Hepatocyte (in vitro differentiated cells): ENCODE measurements around the gene ZNF276.

Experiments used
- EZH2 ChIP-seq: fragments of 200-600 bp; sonication (generic); IDR thresholded peaks from 2 replicates; pipeline ENCODE4 v1.6.1; 2016; ENCODE audit warnings: antibody characterized with exemption, mild to moderate bottlenecking, borderline replicate concordance
- EZH2phosphoT487 ChIP-seq: fragments of 200-600 bp; sonication (generic); IDR thresholded peaks from one replicate; pipeline ENCODE4 v1.6.1; 2018; ENCODE audit warnings: antibody characterized with exemption, mild to moderate bottlenecking, low read depth, moderate library complexity; ENCODE audit not compliant: unreplicated experiment, severe bottlenecking
- TF ChIP-seq, protein P1 (sequence below): fragments of 200-600 bp; sonication (generic); IDR thresholded peaks from 2 replicates; pipeline ENCODE4 v1.5.1; 2016; ENCODE audit warnings: antibody characterized with exemption, mild to moderate bottlenecking; ENCODE audit not compliant: poor library complexity

GRCh38 chr16:89700100-89700648 is 21.2 kb upstream of the ZNF276 start:
- no peak for TF ChIP-seq EZH2
- TF ChIP-seq EZH2phosphoT487 = no peak
- TF ChIP-seq, protein P1, sequence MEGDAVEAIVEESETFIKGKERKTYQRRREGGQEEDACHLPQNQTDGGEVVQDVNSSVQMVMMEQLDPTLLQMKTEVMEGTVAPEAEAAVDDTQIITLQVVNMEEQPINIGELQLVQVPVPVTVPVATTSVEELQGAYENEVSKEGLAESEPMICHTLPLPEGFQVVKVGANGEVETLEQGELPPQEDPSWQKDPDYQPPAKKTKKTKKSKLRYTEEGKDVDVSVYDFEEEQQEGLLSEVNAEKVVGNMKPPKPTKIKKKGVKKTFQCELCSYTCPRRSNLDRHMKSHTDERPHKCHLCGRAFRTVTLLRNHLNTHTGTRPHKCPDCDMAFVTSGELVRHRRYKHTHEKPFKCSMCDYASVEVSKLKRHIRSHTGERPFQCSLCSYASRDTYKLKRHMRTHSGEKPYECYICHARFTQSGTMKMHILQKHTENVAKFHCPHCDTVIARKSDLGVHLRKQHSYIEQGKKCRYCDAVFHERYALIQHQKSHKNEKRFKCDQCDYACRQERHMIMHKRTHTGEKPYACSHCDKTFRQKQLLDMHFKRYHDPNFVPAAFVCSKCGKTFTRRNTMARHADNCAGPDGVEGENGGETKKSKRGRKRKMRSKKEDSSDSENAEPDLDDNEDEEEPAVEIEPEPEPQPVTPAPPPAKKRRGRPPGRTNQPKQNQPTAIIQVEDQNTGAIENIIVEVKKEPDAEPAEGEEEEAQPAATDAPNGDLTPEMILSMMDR = peak; percentile 74
